ENCODE measurements around the gene THSD7B.

Gene THSD7B

GRCh38 chr2:137185378-137186078, 420.2 kb downstream of the THSD7B start:
- TF ChIP-seq, protein P1, sequence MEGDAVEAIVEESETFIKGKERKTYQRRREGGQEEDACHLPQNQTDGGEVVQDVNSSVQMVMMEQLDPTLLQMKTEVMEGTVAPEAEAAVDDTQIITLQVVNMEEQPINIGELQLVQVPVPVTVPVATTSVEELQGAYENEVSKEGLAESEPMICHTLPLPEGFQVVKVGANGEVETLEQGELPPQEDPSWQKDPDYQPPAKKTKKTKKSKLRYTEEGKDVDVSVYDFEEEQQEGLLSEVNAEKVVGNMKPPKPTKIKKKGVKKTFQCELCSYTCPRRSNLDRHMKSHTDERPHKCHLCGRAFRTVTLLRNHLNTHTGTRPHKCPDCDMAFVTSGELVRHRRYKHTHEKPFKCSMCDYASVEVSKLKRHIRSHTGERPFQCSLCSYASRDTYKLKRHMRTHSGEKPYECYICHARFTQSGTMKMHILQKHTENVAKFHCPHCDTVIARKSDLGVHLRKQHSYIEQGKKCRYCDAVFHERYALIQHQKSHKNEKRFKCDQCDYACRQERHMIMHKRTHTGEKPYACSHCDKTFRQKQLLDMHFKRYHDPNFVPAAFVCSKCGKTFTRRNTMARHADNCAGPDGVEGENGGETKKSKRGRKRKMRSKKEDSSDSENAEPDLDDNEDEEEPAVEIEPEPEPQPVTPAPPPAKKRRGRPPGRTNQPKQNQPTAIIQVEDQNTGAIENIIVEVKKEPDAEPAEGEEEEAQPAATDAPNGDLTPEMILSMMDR (IDR thresholded peaks at IDR 0.05; ENCODE audit: control insufficient read depth, extremely low read depth, insufficient read depth) = no peak
- no peak overlapping the region for H3K4me3 ChIP-seq (ENCODE audit: low read depth, low read length)
- no peak for DNase-seq (ENCODE audit: low read depth)

GRCh38 chr2:137187216-137187615, 421.9 kb downstream of the THSD7B start:
- no peak for DNase-seq (ENCODE audit: low read depth)
- no peak overlapping the region for H3K4me3 ChIP-seq (ENCODE audit: low read depth, low read length)
- TF ChIP-seq, protein P1 (IDR thresholded peaks at IDR 0.05; ENCODE audit: control insufficient read depth, extremely low read depth, insufficient read depth) = no peak

DNA sequence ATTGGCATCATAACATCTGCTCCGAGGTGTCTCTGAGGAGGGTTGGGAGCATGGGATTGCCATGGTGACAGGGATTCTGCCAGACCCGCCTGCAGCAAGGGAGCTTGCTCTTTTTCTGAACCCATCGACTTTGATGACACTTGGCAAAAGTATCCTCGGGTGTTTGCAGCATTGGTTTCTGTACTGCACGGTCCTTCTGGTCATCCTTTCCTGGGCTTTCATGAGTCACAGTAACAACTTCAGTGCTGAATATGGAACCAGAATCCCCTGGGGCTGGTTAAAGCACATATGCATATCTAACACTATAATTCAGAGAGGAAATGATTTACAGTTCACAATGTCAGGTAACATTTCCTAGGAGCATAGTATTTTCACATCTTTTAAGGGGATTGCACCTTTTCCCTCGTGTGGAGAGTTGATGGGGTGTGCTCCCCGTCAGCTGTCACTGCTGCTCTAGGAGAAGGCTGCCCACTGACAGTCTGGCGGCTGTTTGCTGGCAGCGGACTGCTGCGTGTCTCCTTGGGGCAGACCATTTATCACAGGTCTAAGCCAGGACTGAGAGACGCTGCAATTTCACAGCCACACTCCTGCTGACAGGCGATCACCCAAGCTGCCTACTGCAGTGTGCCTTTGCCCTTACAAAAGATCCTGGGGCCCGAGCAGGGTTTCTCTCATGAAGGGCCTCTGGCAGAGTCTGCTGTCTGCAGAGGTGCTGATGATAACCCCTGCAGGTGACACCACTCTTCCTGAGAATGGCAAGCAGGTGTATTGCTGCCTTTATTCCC, 425.3 kb downstream of the THSD7B start:
- H3K4me3 ChIP-seq (ENCODE audit: low read depth, low read length) = no peak overlapping the region
- DNase-seq (ENCODE audit: low read depth) = no peak
- TF ChIP-seq, protein P1 (IDR thresholded peaks at IDR 0.05; ENCODE audit: control insufficient read depth, extremely low read depth, insufficient read depth) = no peak

- no peak overlapping the region for H3K4me3 ChIP-seq (ENCODE audit: low read depth, low read length)
- no peak for DNase-seq (ENCODE audit: low read depth)
- TF ChIP-seq, protein P1 (IDR thresholded peaks at IDR 0.05; ENCODE audit: control insufficient read depth, extremely low read depth, insufficient read depth) = no peak
Measured at GRCh38 chr2:137192366-137193310, 427.3 kb downstream of the THSD7B start.

GRCh38 chr2:137193401-137193800, 428.1 kb downstream of the THSD7B start:
- TF ChIP-seq, protein P1 (IDR thresholded peaks at IDR 0.05; ENCODE audit: control insufficient read depth, extremely low read depth, insufficient read depth) = no peak
- H3K4me3 ChIP-seq (ENCODE audit: low read depth, low read length) = no peak overlapping the region
- no peak for DNase-seq (ENCODE audit: low read depth)

- TF ChIP-seq, protein P1 (IDR thresholded peaks at IDR 0.05; ENCODE audit: control insufficient read depth, extremely low read depth, insufficient read depth) = no peak
- DNase-seq (ENCODE audit: low read depth) = no peak
Measured at GRCh38 chr2:137194111-137194510, 428.8 kb downstream of the THSD7B start.

More at GRCh38 chr2:137194111-137194510, 428.8 kb downstream of the THSD7B start:
- H3K4me3 ChIP-seq (ENCODE audit: low read depth, low read length) = no peak overlapping the region

Data from LNCaP clone FGC (cell line).